ENCODE data around the gene OXGR1. TPM values are rescaled to one million over a fixed set of nuclear protein-coding genes. Genes with fewer than 3 reads are reported as not detected.

Gene OXGR1
- total RNA-seq, 1 experiment from 2014 or later: not detected

DNA sequence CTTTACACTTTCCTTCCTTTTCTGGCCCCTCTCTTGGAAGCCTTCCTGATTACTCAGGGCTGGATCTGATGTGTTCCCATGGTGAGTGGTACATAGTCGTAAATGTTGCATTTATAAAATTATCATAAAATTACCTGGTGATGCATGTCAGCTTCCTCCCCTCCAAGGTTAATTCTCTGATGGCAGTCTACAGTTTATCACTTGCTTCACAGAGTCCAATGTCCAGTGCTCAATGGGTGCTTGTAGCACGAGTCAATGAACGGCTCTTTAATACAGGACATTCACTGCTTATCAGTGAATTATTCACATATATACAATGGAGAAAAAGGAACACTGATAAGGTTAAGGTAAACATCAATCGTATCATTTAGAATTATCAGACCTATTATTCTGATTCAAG lies 27.0 kb upstream of the OXGR1 start:
- ATAC-seq: no peak
- Histone ChIP-seq H3K9me3 (ENCODE audit: control insufficient read depth, insufficient read depth, low read depth, low read length) (no peaks in the 10 kb centered on the region), H3K27me3 (ENCODE audit: control insufficient read depth, insufficient read depth, low read length) (no peaks in the 10 kb centered on the region), H3K27ac (ENCODE audit: low read length) (peak overlapping the region; percentile 51; the same call in 1 of the 2 replicates), H3K4me1 (ENCODE audit: control insufficient read depth, insufficient read depth, low read length) (peaks cover 8% of the 10 kb centered on the region), H3K4me3 (ENCODE audit: low read depth in 2 of 2, low read length in 2 of 2) (no peak overlapping the region), H3K36me3 (ENCODE audit: control insufficient read depth, insufficient read depth, low read length) (no peaks in the 10 kb centered on the region)
- no peak for DNase-seq (ENCODE audit: low read depth, low spot score)
- POLR2A ChIA-PET: no interaction called here
- no TSS peak for BruUV-seq (replicated peaks)
- intact Hi-C loops (cut with micrococcal nuclease; ENCODE audit: unreplicated experiment): no loop called here
- in situ Hi-C loops (cut with HindIII; ENCODE audit: low pct_unique_long_range_greater_than_20kb, low sequenced_read_pairs): no loop called here
- TF ChIP-seq, protein P1, sequence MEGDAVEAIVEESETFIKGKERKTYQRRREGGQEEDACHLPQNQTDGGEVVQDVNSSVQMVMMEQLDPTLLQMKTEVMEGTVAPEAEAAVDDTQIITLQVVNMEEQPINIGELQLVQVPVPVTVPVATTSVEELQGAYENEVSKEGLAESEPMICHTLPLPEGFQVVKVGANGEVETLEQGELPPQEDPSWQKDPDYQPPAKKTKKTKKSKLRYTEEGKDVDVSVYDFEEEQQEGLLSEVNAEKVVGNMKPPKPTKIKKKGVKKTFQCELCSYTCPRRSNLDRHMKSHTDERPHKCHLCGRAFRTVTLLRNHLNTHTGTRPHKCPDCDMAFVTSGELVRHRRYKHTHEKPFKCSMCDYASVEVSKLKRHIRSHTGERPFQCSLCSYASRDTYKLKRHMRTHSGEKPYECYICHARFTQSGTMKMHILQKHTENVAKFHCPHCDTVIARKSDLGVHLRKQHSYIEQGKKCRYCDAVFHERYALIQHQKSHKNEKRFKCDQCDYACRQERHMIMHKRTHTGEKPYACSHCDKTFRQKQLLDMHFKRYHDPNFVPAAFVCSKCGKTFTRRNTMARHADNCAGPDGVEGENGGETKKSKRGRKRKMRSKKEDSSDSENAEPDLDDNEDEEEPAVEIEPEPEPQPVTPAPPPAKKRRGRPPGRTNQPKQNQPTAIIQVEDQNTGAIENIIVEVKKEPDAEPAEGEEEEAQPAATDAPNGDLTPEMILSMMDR (IDR thresholded peaks at IDR 0.05): no peak
- TF ChIP-seq SIN3A (IDR thresholded peaks at IDR 0.05; ENCODE audit: borderline replicate concordance, insufficient read depth, low read depth, low read length) (no peak), POLR2AphosphoS5 (IDR thresholded peaks at IDR 0.05; ENCODE audit: low read depth, low read length) (no peak), REST (IDR thresholded peaks at IDR 0.05; ENCODE audit: insufficient read depth in 1 of 2, low read depth in 2 of 2, low read length in 1 of 2) (no peak), TCF7L2 (IDR thresholded peaks at IDR 0.05; ENCODE audit: low read depth, low read length) (no peak)
- CTCF ChIA-PET: no interaction called here

- CTCF ChIA-PET: no interaction called here
- intact Hi-C loops (cut with micrococcal nuclease; ENCODE audit: unreplicated experiment) (no loop called here), in situ Hi-C loops (cut with HindIII; ENCODE audit: low pct_unique_long_range_greater_than_20kb, low sequenced_read_pairs) (no loop called here)
These were observed 26.5 kb upstream of the OXGR1 start for GRCh38 chr13:97020689-97021240.

More at GRCh38 chr13:97020689-97021240, 26.5 kb upstream of the OXGR1 start:
- no peak for DNase-seq (ENCODE audit: low read depth, low spot score)
- no peaks in the 10 kb centered on the region for H3K27me3 ChIP-seq (ENCODE audit: control insufficient read depth, insufficient read depth, low read length)
- no peaks in the 10 kb centered on the region for H3K36me3 ChIP-seq (ENCODE audit: control insufficient read depth, insufficient read depth, low read length)
- peak overlapping the region; percentile 51; the same call in 1 of the 2 replicates for H3K27ac ChIP-seq (ENCODE audit: low read length)
- H3K4me3 ChIP-seq (ENCODE audit: low read depth in 2 of 2, low read length in 2 of 2): no peak overlapping the region
- H3K4me1 ChIP-seq (ENCODE audit: control insufficient read depth, insufficient read depth, low read length): peaks cover 8% of the 10 kb centered on the region
- H3K9me3 ChIP-seq (ENCODE audit: control insufficient read depth, insufficient read depth, low read depth, low read length): no peaks in the 10 kb centered on the region
- no peak for ATAC-seq
- BruUV-seq (replicated peaks): no TSS peak
- POLR2A ChIA-PET: no interaction called here
- no peak for TF ChIP-seq REST (IDR thresholded peaks at IDR 0.05; ENCODE audit: insufficient read depth in 1 of 2, low read depth in 2 of 2, low read length in 1 of 2)
- no peak for TF ChIP-seq TCF7L2 (IDR thresholded peaks at IDR 0.05; ENCODE audit: low read depth, low read length)
- TF ChIP-seq POLR2AphosphoS5 (IDR thresholded peaks at IDR 0.05; ENCODE audit: low read depth, low read length): no peak

Measured in Panc1 (cell line).